Muscle of leg (tissue), 11 donors: Measurements from ENCODE around the gene CMIP. TPM values are rescaled to one million over a fixed set of nuclear protein-coding genes. Genes with fewer than 3 reads are reported as not detected.

ENCODE experiments used
- DNase-seq: peaks from one replicate; pipeline ENCODE4 v3.0.0; 2013
- H3K27ac ChIP-seq: one replicate; pipeline ENCODE4 v1.5.1; 2013; ENCODE audit warnings: mild to moderate bottlenecking, low read length, control low read depth
- H3K27me3 ChIP-seq: one replicate; pipeline ENCODE4 v1.6.1; 2013; ENCODE audit warnings: low read length; ENCODE audit not compliant: control insufficient read depth, insufficient read depth
- H3K36me3 ChIP-seq: one replicate; pipeline ENCODE4 v1.6.1; 2013; ENCODE audit warnings: low read length; ENCODE audit not compliant: control insufficient read depth, insufficient read depth
- H3K4me1 ChIP-seq: one replicate; pipeline ENCODE4 v1.6.1; 2013; ENCODE audit warnings: low read length; ENCODE audit not compliant: control insufficient read depth, insufficient read depth
- H3K4me3 ChIP-seq: one replicate; pipeline ENCODE4 v1.5.1; 2013; ENCODE audit warnings: low read length, control low read depth
- H3K9me3 ChIP-seq: replicated peaks from 2 replicates; pipeline ENCODE4 v1.6.1; 2013; ENCODE audit warnings: low read depth, low read length; ENCODE audit not compliant: control insufficient read depth
- WGBS: methylation state at CpG from one replicate; pipeline ENCODE4 v1.1.5; 2013; ENCODE audit warnings: missing lambda C conversion rate; ENCODE audit not compliant: insufficient coverage; 5-methylcytosine and 5-hydroxymethylcytosine counted together
- polyA plus RNA-seq, 8 donors: library from polyadenylated mRNA; unstranded; fragments of 120-200 nt; gene quantifications; one replicate each; pipeline versions ENCODE4 v1.2.1 to v1.2.3, GENCODE V29; 2013; ENCODE audit warnings: inconsistent platforms in 1 of 8, low replicate concordance in 1 of 8; ENCODE audit not compliant: insufficient read length in 8 of 8, insufficient read depth in 1 of 8
- total RNA-seq: library from RNA; stranded (reverse); fragments of 120-200 nt; gene quantifications from one replicate; pipeline ENCODE4 v1.2.4, GENCODE V29; 2013

Gene CMIP
- total and polyA plus RNA-seq, 9 donors, result 5.5 to 24.3 (median 18.8) TPM

DNA sequence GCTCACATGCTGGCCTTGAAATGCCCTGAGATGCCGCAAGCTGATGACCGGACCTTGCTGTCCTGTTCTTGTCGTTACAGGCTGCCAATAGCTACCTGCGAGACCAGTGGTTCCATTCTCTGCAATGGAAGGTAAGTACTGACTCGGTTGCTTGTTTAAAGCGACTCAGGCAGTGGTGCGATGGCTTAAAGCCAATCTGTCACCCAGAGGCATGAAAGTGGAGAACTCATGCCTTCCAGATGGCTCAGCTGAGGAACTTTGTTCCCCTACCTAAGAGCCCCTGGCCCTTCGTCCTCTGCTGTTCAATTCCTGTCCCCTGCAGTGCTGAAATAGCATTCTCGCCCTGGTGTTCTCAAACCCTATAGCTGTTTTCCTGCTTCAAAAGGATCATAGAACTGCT, 176.2 kb downstream of the CMIP start:
- no peak overlapping the region for H3K27ac ChIP-seq
- H3K36me3 ChIP-seq, result peaks cover 9% of the 10 kb centered on the region
- 70% methylated on average over 9 of the region's 9 CpGs for WGBS
- H3K27me3 ChIP-seq, result no peaks in the 10 kb centered on the region
- H3K9me3 ChIP-seq, result no peaks in the 10 kb centered on the region
- no peak overlapping the region for H3K4me3 ChIP-seq
- no peak for DNase-seq
- peaks cover 33% of the 10 kb centered on the region for H3K4me1 ChIP-seq

GRCh38 chr16:81621496-81621895, 176.9 kb downstream of the CMIP start:
- DNase-seq, result no peak
- 94% methylated on average over 8 of the region's 8 CpGs for WGBS
- Histone ChIP-seq H3K9me3 (no peaks in the 10 kb centered on the region), H3K27ac (no peak overlapping the region), H3K4me1 (peaks cover 32% of the 10 kb centered on the region), H3K36me3 (peaks cover 9% of the 10 kb centered on the region), H3K4me3 (no peak overlapping the region), H3K27me3 (no peaks in the 10 kb centered on the region)

DNA sequence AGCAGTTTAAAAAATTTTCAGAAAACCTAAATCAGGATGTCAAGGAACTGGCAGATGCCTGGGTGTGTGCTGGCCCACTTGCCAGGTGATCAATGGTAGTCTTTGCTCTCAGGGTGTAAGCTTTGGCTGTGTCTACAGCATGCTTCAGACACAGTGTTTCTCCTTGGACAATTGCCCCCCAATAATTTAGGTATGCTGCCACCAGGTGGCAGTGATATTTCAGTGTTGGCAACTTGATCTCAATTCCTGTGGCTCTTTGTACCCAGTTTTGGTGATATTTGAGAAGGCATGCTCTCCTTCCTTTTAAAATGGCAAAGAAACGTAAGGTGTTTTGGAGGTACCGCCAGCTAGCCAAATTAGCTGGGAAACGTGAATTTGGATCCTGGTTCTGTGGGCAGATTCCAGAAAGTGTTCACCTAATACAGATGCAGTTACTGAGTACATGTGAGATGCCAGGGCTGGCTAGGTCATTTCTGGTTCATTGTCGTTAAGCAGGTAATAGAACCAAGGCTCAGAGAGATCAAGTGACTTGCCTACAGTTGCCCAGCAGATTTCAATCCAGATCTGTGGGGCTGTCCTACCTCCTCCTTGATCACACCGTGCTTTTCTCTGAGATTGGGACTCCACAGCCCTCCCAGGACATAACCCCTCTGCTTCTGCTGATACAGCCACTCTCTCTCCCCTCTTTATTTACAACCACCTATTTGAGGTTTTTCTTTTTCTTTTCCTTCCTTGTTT, 178.9 kb downstream of the CMIP start:
- no peaks in the 10 kb centered on the region for H3K27me3 ChIP-seq
- H3K4me1 ChIP-seq, result peaks cover 26% of the 10 kb centered on the region
- DNase-seq, result peak; percentile 56
- no peak overlapping the region for H3K4me3 ChIP-seq
- H3K9me3 ChIP-seq, result no peaks in the 10 kb centered on the region
- 68% methylated on average over 5 of the region's 5 CpGs for WGBS
- H3K27ac ChIP-seq, result no peak overlapping the region
- peaks cover 5% of the 10 kb centered on the region for H3K36me3 ChIP-seq

DNA sequence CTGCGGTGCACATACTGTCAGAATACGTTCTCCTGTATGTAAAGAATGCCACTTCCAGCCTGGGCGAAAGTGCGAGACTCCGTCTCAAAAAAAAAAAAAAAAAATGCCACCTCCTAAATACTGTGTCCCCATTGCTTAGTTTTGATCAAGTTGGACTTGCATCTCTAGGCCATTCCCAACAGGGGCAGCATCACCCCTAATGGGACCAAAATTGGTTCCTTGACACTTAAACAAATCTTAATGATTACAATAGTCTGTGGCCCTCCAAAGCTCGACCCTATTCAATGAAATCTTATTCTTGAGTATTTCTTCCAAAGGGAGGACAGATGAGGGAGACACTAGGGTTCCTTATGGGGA, 179.8 kb downstream of the CMIP start:
- no peak for DNase-seq
- peaks cover 24% of the 10 kb centered on the region for H3K4me1 ChIP-seq
- no peaks in the 10 kb centered on the region for H3K27me3 ChIP-seq
- peaks cover 3% of the 10 kb centered on the region for H3K36me3 ChIP-seq
- no peaks in the 10 kb centered on the region for H3K9me3 ChIP-seq
- no peak overlapping the region for H3K4me3 ChIP-seq
- WGBS, result no CpG with 5 or more reads among the region's 6 CpGs
- no peak overlapping the region for H3K27ac ChIP-seq

DNA sequence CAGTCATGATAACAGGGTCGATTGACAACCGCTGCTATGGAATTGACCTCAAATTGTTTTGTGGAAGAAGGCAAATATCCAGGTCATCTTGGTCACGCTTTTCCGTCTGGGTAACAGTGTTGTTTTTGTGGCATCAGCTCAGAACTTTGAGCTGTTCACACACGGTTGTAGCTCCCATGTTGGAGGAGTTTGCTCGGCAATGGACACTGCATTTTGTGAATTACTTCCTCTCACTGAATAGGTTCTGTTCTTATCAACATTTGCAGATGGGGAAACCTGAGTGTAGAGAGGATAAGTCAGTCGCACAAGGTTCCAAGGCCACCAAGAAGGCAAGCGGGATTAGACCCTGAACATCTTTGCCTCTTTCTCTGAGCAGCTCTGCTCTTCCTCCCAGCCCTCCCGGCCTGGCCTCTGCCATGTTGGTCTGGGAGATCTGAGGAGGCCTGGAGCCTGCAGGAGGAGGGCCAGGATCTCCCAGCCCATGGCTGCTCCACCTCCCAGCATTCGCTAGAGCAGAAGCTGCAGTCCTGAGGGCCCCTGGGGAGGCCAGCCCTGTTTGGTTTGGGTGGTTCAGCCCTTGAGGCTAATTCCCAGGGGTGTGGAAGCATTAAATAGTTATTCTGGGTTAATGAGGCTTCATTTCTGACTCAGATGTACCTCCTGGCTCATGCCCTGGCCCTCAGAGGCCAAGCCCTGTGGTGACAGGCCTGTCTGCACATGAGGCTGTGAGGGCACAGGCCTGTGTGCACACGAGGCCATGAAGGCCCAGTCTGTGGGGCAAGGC, 180.3 kb downstream of the CMIP start:
- no peaks in the 10 kb centered on the region for H3K27me3 ChIP-seq
- H3K4me3 ChIP-seq, result no peak overlapping the region
- peak overlapping the region; percentile 29 for H3K27ac ChIP-seq
- peaks cover 3% of the 10 kb centered on the region for H3K36me3 ChIP-seq
- WGBS, result 96% methylated on average over 4 of the region's 11 CpGs
- peaks cover 28% of the 10 kb centered on the region for H3K4me1 ChIP-seq
- no peaks in the 10 kb centered on the region for H3K9me3 ChIP-seq
- no peak for DNase-seq

- Histone ChIP-seq H3K36me3 (peaks cover 3% of the 10 kb centered on the region), H3K9me3 (no peaks in the 10 kb centered on the region), H3K27me3 (no peaks in the 10 kb centered on the region), H3K4me1 (peaks cover 35% of the 10 kb centered on the region), H3K27ac (peak overlapping the region; percentile 51), H3K4me3 (no peak overlapping the region)
- DNase-seq, result peak; percentile 53
- WGBS, result 64% methylated on average over 9 of the region's 9 CpGs
These were observed 181.0 kb downstream of the CMIP start for GRCh38 chr16:81625544-81626153.

- H3K27me3 ChIP-seq, result no peaks in the 10 kb centered on the region
- H3K9me3 ChIP-seq, result no peaks in the 10 kb centered on the region
- DNase-seq, result no peak
- H3K4me1 ChIP-seq, result peaks cover 40% of the 10 kb centered on the region
- H3K4me3 ChIP-seq, result no peak overlapping the region
- peak overlapping the region; percentile 51 for H3K27ac ChIP-seq
- 83% methylated on average over 6 of the region's 6 CpGs for WGBS
- peaks cover 3% of the 10 kb centered on the region for H3K36me3 ChIP-seq
These were observed 181.6 kb downstream of the CMIP start for GRCh38 chr16:81626181-81626674.

- H3K4me1 ChIP-seq, result peaks cover 42% of the 10 kb centered on the region
- 88% methylated on average over 4 of the region's 6 CpGs for WGBS
- H3K36me3 ChIP-seq, result no peaks in the 10 kb centered on the region
- DNase-seq, result no peak
- H3K27ac ChIP-seq, result no peak overlapping the region
- H3K27me3 ChIP-seq, result no peaks in the 10 kb centered on the region
- H3K9me3 ChIP-seq, result no peaks in the 10 kb centered on the region
- H3K4me3 ChIP-seq, result no peak overlapping the region
These were observed 182.4 kb downstream of the CMIP start for GRCh38 chr16:81627024-81627423.

- Histone ChIP-seq H3K4me3 (no peak overlapping the region), H3K36me3 (no peaks in the 10 kb centered on the region), H3K4me1 (peaks cover 42% of the 10 kb centered on the region), H3K27me3 (no peaks in the 10 kb centered on the region), H3K9me3 (no peaks in the 10 kb centered on the region), H3K27ac (no peak overlapping the region)
- no peak for DNase-seq
- 87% methylated on average over 9 of the region's 12 CpGs for WGBS
These were observed 183.2 kb downstream of the CMIP start for GRCh38 chr16:81627729-81628244.
